Psoas muscle (tissue), 8 donors: ENCODE results near the gene CFAP251. TPM values are rescaled to one million over a fixed set of nuclear protein-coding genes. Genes with fewer than 3 reads are reported as not detected.

Source experiments
- ATAC-seq, 4 donors: fragments of 200-7000 bp; cut with Tn5 transposase; one replicate each; pipeline ENCODE4 v1.9.1; 2020; ENCODE audit warnings: moderate library complexity in 3 of 4, mild to moderate bottlenecking in 2 of 4
- DNase-seq, 2 donors: peaks; one replicate each; pipeline ENCODE4 v3.0.0-alpha.2; 2020
- H3K27ac ChIP-seq: fragments of 200-600 bp; one replicate; pipeline ENCODE4 v1.8.0; 2022
- H3K27me3 ChIP-seq, 3 donors: fragments of 200-600 bp in 1 of 3; one replicate each; pipeline versions ENCODE4 v1.6.1 to v1.8.0; 2013 to 2022; ENCODE audit warnings: low read length in 2 of 3, mild to moderate bottlenecking in 2 of 3, moderate library complexity in 1 of 3; ENCODE audit not compliant: insufficient read depth in 3 of 3
- H3K36me3 ChIP-seq, 2 donors: fragments of 200-600 bp in 1 of 2; one replicate each; pipeline versions ENCODE4 v1.6.1 to v1.8.0; 2013 to 2022; ENCODE audit warnings: low read depth in 1 of 2, mild to moderate bottlenecking in 1 of 2, moderate library complexity in 1 of 2; ENCODE audit not compliant: insufficient read depth in 1 of 2
- H3K4me1 ChIP-seq: fragments of 200-600 bp; one replicate; pipeline ENCODE4 v1.8.0; 2022
- H3K4me3 ChIP-seq: fragments of 200-600 bp; one replicate; pipeline ENCODE4 v1.8.0; 2022; ENCODE audit warnings: mild to moderate bottlenecking
- H3K9me3 ChIP-seq: fragments of 200-600 bp; one replicate; pipeline ENCODE4 v1.8.0; 2022
- CTCF ChIP-seq: fragments of 200-600 bp; IDR thresholded peaks from one replicate; pipeline ENCODE4 v1.8.0; 2022; ENCODE audit warnings: antibody characterized with exemption
- WGBS, 3 donors: extraction: QIAGEN DNeasy Blood & Tissue Kit; methylation state at CpG; one replicate each; pipeline versions ENCODE4 v1.1.6 to v1.1.7; 2013; 5-methylcytosine and 5-hydroxymethylcytosine counted together
- intact Hi-C, 2 donors: fragments of 100-400 bp; cut with DNase I; formaldehyde crosslinking; loops; one replicate each; pipeline versions ENCODE4 v1.11.0 to v1.14.2; 2022
- polyA plus RNA-seq, 3 donors: library from polyadenylated mRNA; stranded (reverse); fragments of 200-250 nt; gene quantifications; one replicate each; pipeline ENCODE4 v1.2.3, GENCODE V29; 2013
- total RNA-seq, 4 donors: library from RNA; stranded (reverse); fragmentation: NEBNext Ultra II Directional in 2 of 4; extraction: Animal tissue kit (Norgen Biotek cat#: 25700) in 2 of 4; gene quantifications; one replicate each; pipeline versions ENCODE4 v1.2.1 to v1.2.4, GENCODE V29; 2021 to 2023
- donor health status: healthy with polysubstance abuse.
- donor health status: DM: no; HTN: no; CAD: no; lungs with moderate emphysema.
- donor health status: Bipolar disorder and iron deficiency.
- donor health status: healthy.
- donor health status: DM: yes; HTN: yes; CAD: no.
- donor health status: DM: no; HTN: no; CAD: no.
- donor health status: DM: no; HTN: no; CAD: no.
- donor health status: DM: yes; HTN: yes; CAD: no.

Gene CFAP251
- total and polyA plus RNA-seq, 7 donors = 0.36 to 0.79 (median 0.64) TPM

- 54 to 68% (median 58%) methylated on average over 13 of the region's 13 CpGs for WGBS, 3 donors
- no peak for TF ChIP-seq CTCF
- Histone ChIP-seq H3K9me3 (no peaks in the 10 kb centered on the region), H3K36me3 (no peaks in the 10 kb centered on the region), H3K4me3 (no peak overlapping the region), H3K27ac (no peak overlapping the region), H3K27me3 (no peaks in the 10 kb centered on the region), H3K4me1 (peaks cover 6% of the 10 kb centered on the region)
- DNase-seq (no peak), ATAC-seq (no peak)
- intact Hi-C loops = no loop called here
Measured at GRCh38 chr12:121974026-121974985, 55.9 kb downstream of the CFAP251 start.

GRCh38 chr12:121975021-121975420 lies 56.6 kb downstream of the CFAP251 start:
- ATAC-seq (no peak), DNase-seq (no peak)
- Histone ChIP-seq H3K4me1 (peaks cover 6% of the 10 kb centered on the region), H3K9me3 (no peaks in the 10 kb centered on the region), H3K27ac (no peak overlapping the region), H3K27me3 (no peaks in the 10 kb centered on the region), H3K4me3 (no peak overlapping the region), H3K36me3 (no peaks in the 10 kb centered on the region)
- intact Hi-C loops = no loop called here
- no peak for TF ChIP-seq CTCF
- WGBS, 3 donors = 77 to 85% (median 79%) methylated on average over 6 of the region's 6 CpGs

GRCh38 chr12:121976950-121977349 lies 58.6 kb downstream of the CFAP251 start:
- Histone ChIP-seq H3K9me3 (no peaks in the 10 kb centered on the region), H3K27ac (no peak overlapping the region), H3K4me3 (no peak overlapping the region), H3K4me1 (no peaks in the 10 kb centered on the region), H3K36me3 (no peaks in the 10 kb centered on the region), H3K27me3 (no peaks in the 10 kb centered on the region)
- DNase-seq (no peak), ATAC-seq (no peak)
- intact Hi-C loops = no loop called here
- WGBS, 3 donors = 94 to 97% (median 95%) methylated on average over 5 of the region's 5 CpGs
- TF ChIP-seq CTCF = no peak

- intact Hi-C loops = no loop called here
- no peaks in the 10 kb centered on the region for H3K4me1 ChIP-seq
- 61 to 64% (median 61%) methylated on average over 11 of the region's 11 CpGs for WGBS, 3 donors
- TF ChIP-seq CTCF = no peak
- no peaks in the 10 kb centered on the region for H3K9me3 ChIP-seq
- H3K4me3 ChIP-seq = no peak overlapping the region
- DNase-seq (no peak), ATAC-seq (no peak)
- H3K27ac ChIP-seq = no peak overlapping the region
- H3K36me3 ChIP-seq = no peaks in the 10 kb centered on the region
- H3K27me3 ChIP-seq = no peaks in the 10 kb centered on the region
Measured at GRCh38 chr12:121980191-121980891, 61.9 kb downstream of the CFAP251 start.
